Measurements from ENCODE around the gene TSKU. TPM values are rescaled to one million over a fixed set of nuclear protein-coding genes. Genes with fewer than 3 reads are reported as not detected.

Gene TSKU
- total RNA-seq, 1 donor from 2014 or later: 59.5 TPM

GRCh38 chr11:76841923-76842452 is 58.8 kb downstream of the TSKU start:
- Histone ChIP-seq H3K36me3 (ENCODE audit: control insufficient read depth, insufficient read depth, low read length) (no peaks in the 10 kb centered on the region), H3K4me3 (ENCODE audit: low read depth, low read length) (no peak overlapping the region), H3K27me3 (ENCODE audit: control insufficient read depth, insufficient read depth, low read length) (peaks cover 7% of the 10 kb centered on the region)
- TF ChIP-seq CTCF (IDR thresholded peaks at IDR 0.05; ENCODE audit: insufficient read depth, low read length, poor library complexity, severe bottlenecking): no peak
- DNase-seq (ENCODE audit: low read depth): no peak

GRCh38 chr11:76843907-76844306 is 60.8 kb downstream of the TSKU start:
- TF ChIP-seq CTCF (IDR thresholded peaks at IDR 0.05; ENCODE audit: insufficient read depth, low read length, poor library complexity, severe bottlenecking): no peak
- DNase-seq (ENCODE audit: low read depth): no peak
- Histone ChIP-seq H3K4me3 (ENCODE audit: low read depth, low read length) (no peak overlapping the region), H3K27me3 (ENCODE audit: control insufficient read depth, insufficient read depth, low read length) (peaks cover 4% of the 10 kb centered on the region), H3K36me3 (ENCODE audit: control insufficient read depth, insufficient read depth, low read length) (no peaks in the 10 kb centered on the region)

- TF ChIP-seq CTCF (IDR thresholded peaks at IDR 0.05; ENCODE audit: insufficient read depth, low read length, poor library complexity, severe bottlenecking): no peak
- Histone ChIP-seq H3K36me3 (ENCODE audit: control insufficient read depth, insufficient read depth, low read length) (no peaks in the 10 kb centered on the region), H3K4me3 (ENCODE audit: low read depth, low read length) (no peak overlapping the region), H3K27me3 (ENCODE audit: control insufficient read depth, insufficient read depth, low read length) (peaks cover 6% of the 10 kb centered on the region)
- DNase-seq (ENCODE audit: low read depth): no peak
These were observed 61.4 kb downstream of the TSKU start for GRCh38 chr11:76844511-76844910.

GRCh38 chr11:76845069-76845468 is 61.9 kb downstream of the TSKU start:
- no peak for DNase-seq (ENCODE audit: low read depth)
- H3K4me3 ChIP-seq (ENCODE audit: low read depth, low read length): no peak overlapping the region
- peaks cover 6% of the 10 kb centered on the region for H3K27me3 ChIP-seq (ENCODE audit: control insufficient read depth, insufficient read depth, low read length)
- H3K36me3 ChIP-seq (ENCODE audit: control insufficient read depth, insufficient read depth, low read length): no peaks in the 10 kb centered on the region
- TF ChIP-seq CTCF (IDR thresholded peaks at IDR 0.05; ENCODE audit: insufficient read depth, low read length, poor library complexity, severe bottlenecking): no peak

- no peaks in the 10 kb centered on the region for H3K36me3 ChIP-seq (ENCODE audit: control insufficient read depth, insufficient read depth, low read length)
- TF ChIP-seq CTCF (IDR thresholded peaks at IDR 0.05; ENCODE audit: insufficient read depth, low read length, poor library complexity, severe bottlenecking): no peak
- peaks cover 5% of the 10 kb centered on the region for H3K27me3 ChIP-seq (ENCODE audit: control insufficient read depth, insufficient read depth, low read length)
- no peak for DNase-seq (ENCODE audit: low read depth)
- no peak overlapping the region for H3K4me3 ChIP-seq (ENCODE audit: low read depth, low read length)
These were observed 63.3 kb downstream of the TSKU start for GRCh38 chr11:76846441-76846840.

Other genes starting within 250 kb of the TSKU start
- 3.9 and 6.8 TPM in 2 replicates for gene LRRC32, start 112.6 kb upstream of the TSKU start, total RNA-seq
- 20.8 and 27.6 TPM in 2 replicates for gene ACER3, start 77.6 kb downstream of the TSKU start, total RNA-seq